Endothelial cell of umbilical vein (primary cell): ENCODE measurements around the gene CLCN5. TPM values are rescaled to one million over a fixed set of nuclear protein-coding genes. Genes with fewer than 3 reads are reported as not detected.

Source experiments
- BruUV-seq: library from RNA; stranded (reverse); fragments of 400-500 nt; replicated peaks from 2 replicates; lab custom pipeline; 2021; lab: Mats Ljungman, UMichigan
- CTCF ChIA-PET: fragments of 300-600, 350-600 bp; sonication (Branson Sonifier 250); formaldehyde crosslinking; loops from one replicate; lab custom pipeline; 2021; ENCODE audit warnings: antibody characterized with exemption, inconsistent platforms; lab: Charles Lee
- POLR2A ChIA-PET: fragments of 300-600, 350-600 bp; sonication (Branson Sonifier 250); formaldehyde crosslinking; loops from one replicate; lab custom pipeline; 2021; ENCODE audit warnings: antibody characterized with exemption, inconsistent platforms; lab: Charles Lee
- DNase-seq: peaks from one replicate; pipeline ENCODE4 v3.0.0-alpha.2; 2011; ENCODE audit warnings: low read depth, low spot score
- FAIRE-seq: peaks from 2 replicates; lab custom pipeline; 2011; peaks lifted over from hg19 to GRCh38; lab: Jason Lieb, UNC
- H2AFZ ChIP-seq: 2 replicates; pipeline ENCODE4 v1.6.0; 2012; ENCODE audit warnings: low read depth, low read length, control low read depth, inconsistent platforms
- H3K27ac ChIP-seq: 2 replicates; pipeline ENCODE4 v1.5.1; 2011; ENCODE audit warnings: low read depth, mild to moderate bottlenecking, control low read depth, low read length, moderate library complexity; ENCODE audit not compliant: insufficient read depth
- H3K27me3 ChIP-seq, 2 experiments: 2 replicates each; pipeline versions ENCODE4 v1.6.0 to v1.6.1; 2011; ENCODE audit warnings: low read length in 2 of 2, mixed read lengths in 1 of 2; ENCODE audit not compliant: control insufficient read depth in 2 of 2, insufficient read depth in 2 of 2
- H3K36me3 ChIP-seq, 2 experiments: 2 replicates in 1 of 2; 3 replicates in 1 of 2; pipeline ENCODE4 v1.5.1; 2011; ENCODE audit warnings: low read length in 2 of 2, mild to moderate bottlenecking in 1 of 2, moderate library complexity in 1 of 2; ENCODE audit not compliant: control insufficient read depth in 2 of 2, insufficient read depth in 2 of 2; ENCODE audit errors: extremely low read depth in 1 of 2
- H3K4me1 ChIP-seq: 3 replicates; pipeline ENCODE4 v1.5.1; 2011; ENCODE audit warnings: mild to moderate bottlenecking, low read length; ENCODE audit not compliant: control insufficient read depth, insufficient read depth; ENCODE audit errors: extremely low read depth
- H3K4me2 ChIP-seq: 2 replicates; pipeline ENCODE4 v1.6.1; 2011; ENCODE audit warnings: low read length, control low read depth, mixed read lengths; ENCODE audit not compliant: insufficient read depth
- H3K4me3 ChIP-seq, 3 experiments: fragments of 200-600 bp in 1 of 3; sonication (generic), shearing (Covaris generic) in 1 of 3; replicated peaks in 1 of 3; 2 replicates each; pipeline ENCODE4 v1.5.1; 2011 to 2016; ENCODE audit warnings: control low read depth in 3 of 3, low read length in 3 of 3, mild to moderate bottlenecking in 2 of 3, inconsistent platforms in 1 of 3, low read depth in 1 of 3, moderate library complexity in 1 of 3; ENCODE audit not compliant: insufficient read depth in 1 of 3
- H3K79me2 ChIP-seq: 2 replicates; pipeline ENCODE4 v1.6.0; 2012; ENCODE audit warnings: low read length, inconsistent platforms; ENCODE audit not compliant: control insufficient read depth, insufficient read depth
- H3K9ac ChIP-seq: replicated peaks from 2 replicates; pipeline ENCODE3; 2011; ENCODE audit warnings: low read length, control low read depth; ENCODE audit not compliant: insufficient read depth; ENCODE audit errors: extremely low read depth
- H3K9me1 ChIP-seq: replicated peaks from 3 replicates; pipeline ENCODE4 v1.6.0; 2011; ENCODE audit warnings: mild to moderate bottlenecking, low read length; ENCODE audit not compliant: control insufficient read depth, insufficient read depth; ENCODE audit errors: extremely low read depth
- H3K9me3 ChIP-seq: replicated peaks from 2 replicates; pipeline ENCODE4 v1.5.1; 2012; ENCODE audit warnings: low read length, inconsistent platforms; ENCODE audit not compliant: control insufficient read depth, insufficient read depth
- H4K20me1 ChIP-seq: replicated peaks from 2 replicates; pipeline ENCODE3; 2011; ENCODE audit warnings: mild to moderate bottlenecking, low read length; ENCODE audit not compliant: control insufficient read depth, insufficient read depth; ENCODE audit errors: extremely low read depth
- EZH2 ChIP-seq: IDR thresholded peaks from 2 replicates; pipeline ENCODE4 v1.6.1; 2012; ENCODE audit warnings: borderline replicate concordance, low read depth, mild to moderate bottlenecking, moderate library complexity, low read length, inconsistent platforms; ENCODE audit not compliant: severe bottlenecking
- FOS ChIP-seq: IDR thresholded peaks from 2 replicates; pipeline ENCODE4 v1.6.1; 2011; ENCODE audit warnings: mild to moderate bottlenecking, low read length, moderate library complexity, borderline replicate concordance; ENCODE audit not compliant: insufficient read depth
- GATA2 ChIP-seq: IDR thresholded peaks from 2 replicates; pipeline ENCODE4 v1.7.0; 2011; ENCODE audit warnings: low read depth, mild to moderate bottlenecking, moderate library complexity, mixed read lengths, low read length; ENCODE audit not compliant: insufficient read length, insufficient read depth
- JUN ChIP-seq: IDR thresholded peaks from 2 replicates; pipeline ENCODE4 v1.6.1; 2011; ENCODE audit warnings: borderline replicate concordance, low read depth; ENCODE audit not compliant: insufficient read length, insufficient read depth
- MYC ChIP-seq: IDR thresholded peaks from one replicate; pipeline ENCODE4 v1.6.1; 2011; ENCODE audit warnings: mild to moderate bottlenecking, low read depth, low read length
- POLR2A ChIP-seq: IDR thresholded peaks from 2 replicates; pipeline ENCODE4 v1.6.1; 2012; ENCODE audit warnings: low read depth, mild to moderate bottlenecking, control low read depth, low read length
- POLR2AphosphoS5 ChIP-seq: IDR thresholded peaks from 2 replicates; pipeline ENCODE4 v1.6.1; 2012; ENCODE audit warnings: low read depth, mild to moderate bottlenecking, control low read depth, low read length, moderate library complexity; ENCODE audit not compliant: insufficient read depth
- dilution Hi-C: fragments of 300-500 bp; cut with MboI; formaldehyde crosslinking; loops from one replicate; pipeline ENCODE4 v1.15.0; 2019; ENCODE audit warnings: low sequenced_read_pairs; ENCODE audit not compliant: extremely low pct_ligation_motif_present
- intact Hi-C: fragments of 100-400 bp; cut with micrococcal nuclease; formaldehyde crosslinking; loops from one replicate; pipeline ENCODE4 v1.10.0; 2022
- polyA plus RNA-seq, 4 experiments: library from polyadenylated mRNA; depleted of rRNA in 3 of 4; stranded (reverse) in 3 of 4; unstranded in 1 of 4; fragments of >200 nt; gene quantifications; 2 replicates each; pipeline versions ENCODE4 v1.2.1 to v1.2.3, GENCODE V29; 2011 to 2012; ENCODE audit warnings: missing spikeins in 1 of 4
- total RNA-seq: library from RNA; stranded (reverse); gene quantifications from 2 replicates; pipeline ENCODE4 v1.2.3, GENCODE V29; 2021
- TF ChIP-seq, protein P1 (sequence below): IDR thresholded peaks from 2 replicates; pipeline ENCODE4 v1.6.1; 2011; ENCODE audit not compliant: insufficient read depth, insufficient read length
- TF ChIP-seq, protein P2 (sequence below), 2 donors: IDR thresholded peaks; 1 replicate in 1 of 2; 2 replicates in 1 of 2; pipeline ENCODE4 v1.5.1; 2011; ENCODE audit warnings: low read length in 2 of 2, mild to moderate bottlenecking in 2 of 2, moderate library complexity in 2 of 2, control low read depth in 1 of 2, inconsistent platforms in 1 of 2, low read depth in 1 of 2; ENCODE audit not compliant: insufficient read depth in 1 of 2; ENCODE audit errors: extremely low read depth in 1 of 2

CLCN5 gene
- total and polyA plus RNA-seq, 2 donors (not counting 3 experiments of a cell fraction or from before 2014, with no cell fraction given), result 3.1 to 12.9 TPM

DNA sequence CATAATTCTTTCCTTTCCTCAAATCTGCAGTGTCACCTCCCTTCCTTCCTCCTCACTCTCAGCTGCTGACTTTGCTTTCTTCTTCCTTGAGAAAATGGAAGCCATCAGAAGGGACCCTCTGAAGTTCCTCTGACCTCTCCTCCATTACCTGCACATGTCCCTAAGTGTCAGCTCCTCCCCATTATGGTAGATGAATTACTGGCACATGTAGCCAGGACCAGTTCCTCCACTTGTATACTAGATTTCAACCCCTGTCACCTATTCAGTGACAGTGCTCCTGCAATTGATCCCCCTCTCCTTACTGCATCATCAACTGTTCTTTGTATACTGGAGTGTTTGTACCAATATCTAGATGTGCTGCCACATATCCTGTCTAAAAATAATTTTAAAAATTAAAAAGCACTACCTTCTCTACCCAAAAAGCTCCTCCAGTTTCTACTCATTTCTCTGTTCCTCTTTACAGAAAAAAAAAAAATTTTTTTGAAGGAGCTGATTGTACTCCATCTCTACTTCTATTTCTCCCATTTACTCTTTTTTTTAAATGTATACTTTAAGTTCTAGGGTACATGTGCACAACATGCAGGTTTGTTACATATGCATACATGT lies 78.6 kb downstream of the CLCN5 start:
- Histone ChIP-seq H3K36me3 (no peaks in the 10 kb centered on the region), H3K9ac (no peak overlapping the region)
- TF ChIP-seq POLR2A (no peak), MYC (no peak), EZH2 (no peak), GATA2 (no peak), FOS (no peak), JUN (no peak), POLR2AphosphoS5 (no peak)
- TF ChIP-seq, protein P1, sequence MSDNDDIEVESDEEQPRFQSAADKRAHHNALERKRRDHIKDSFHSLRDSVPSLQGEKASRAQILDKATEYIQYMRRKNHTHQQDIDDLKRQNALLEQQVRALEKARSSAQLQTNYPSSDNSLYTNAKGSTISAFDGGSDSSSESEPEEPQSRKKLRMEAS, result no peak
- TF ChIP-seq, protein P2, sequence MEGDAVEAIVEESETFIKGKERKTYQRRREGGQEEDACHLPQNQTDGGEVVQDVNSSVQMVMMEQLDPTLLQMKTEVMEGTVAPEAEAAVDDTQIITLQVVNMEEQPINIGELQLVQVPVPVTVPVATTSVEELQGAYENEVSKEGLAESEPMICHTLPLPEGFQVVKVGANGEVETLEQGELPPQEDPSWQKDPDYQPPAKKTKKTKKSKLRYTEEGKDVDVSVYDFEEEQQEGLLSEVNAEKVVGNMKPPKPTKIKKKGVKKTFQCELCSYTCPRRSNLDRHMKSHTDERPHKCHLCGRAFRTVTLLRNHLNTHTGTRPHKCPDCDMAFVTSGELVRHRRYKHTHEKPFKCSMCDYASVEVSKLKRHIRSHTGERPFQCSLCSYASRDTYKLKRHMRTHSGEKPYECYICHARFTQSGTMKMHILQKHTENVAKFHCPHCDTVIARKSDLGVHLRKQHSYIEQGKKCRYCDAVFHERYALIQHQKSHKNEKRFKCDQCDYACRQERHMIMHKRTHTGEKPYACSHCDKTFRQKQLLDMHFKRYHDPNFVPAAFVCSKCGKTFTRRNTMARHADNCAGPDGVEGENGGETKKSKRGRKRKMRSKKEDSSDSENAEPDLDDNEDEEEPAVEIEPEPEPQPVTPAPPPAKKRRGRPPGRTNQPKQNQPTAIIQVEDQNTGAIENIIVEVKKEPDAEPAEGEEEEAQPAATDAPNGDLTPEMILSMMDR (IDR thresholded peaks at IDR 0.05; ENCODE audit: extremely low read depth in 1 of 2, insufficient read depth in 1 of 2, low read depth in 1 of 2, low read length in 2 of 2), result no peak

More for the DNA sequence above, 78.6 kb downstream of the CLCN5 start:
- Histone ChIP-seq H3K4me3 (no peak overlapping the region), H3K4me1 (no peaks in the 10 kb centered on the region), H4K20me1 (no peaks in the 10 kb centered on the region), H3K4me2 (no peak overlapping the region), H3K27me3 (no peaks in the 10 kb centered on the region), H3K79me2 (no peaks in the 10 kb centered on the region), H3K27ac (no peak overlapping the region), H3K9me3 (no peaks in the 10 kb centered on the region), H2AFZ (no peak overlapping the region), H3K9me1 (no peaks in the 10 kb centered on the region)
- ChIA-PET POLR2A (no interaction called here), CTCF (no interaction called here)
- BruUV-seq, result no TSS peak
- FAIRE-seq, result no peak
- no peak for DNase-seq
- dilution Hi-C loops, result no loop called here
- intact Hi-C loops, result no loop called here
